Neural progenitor cell (in vitro differentiated cells): ENCODE results near the gene RASGRF2. TPM values are rescaled to one million over a fixed set of nuclear protein-coding genes. Genes with fewer than 3 reads are reported as not detected.

Source experiments
- DNase-seq: peaks from one replicate; pipeline ENCODE4 v3.0.0-alpha.2; 2016; ENCODE audit warnings: low spot score
- H2AFZ ChIP-seq: fragments of 200-600 bp; sonication (generic); replicated peaks from 2 replicates; pipeline ENCODE4 v1.6.1; 2016; ENCODE audit warnings: antibody characterized with exemption
- H3F3A ChIP-seq: fragments of 200-600 bp; sonication (generic); 2 replicates; pipeline ENCODE4 v1.6.1; 2016; ENCODE audit warnings: antibody characterized with exemption, low read depth
- H3K27ac ChIP-seq: fragments of 200-600 bp; sonication (generic); 2 replicates; pipeline ENCODE4 v1.5.1; 2016; ENCODE audit warnings: mild to moderate bottlenecking
- H3K27me3 ChIP-seq: fragments of 200-600 bp; sonication (generic); 2 replicates; pipeline ENCODE4 v1.6.1; 2016; ENCODE audit warnings: mild to moderate bottlenecking, moderate library complexity
- H3K36me3 ChIP-seq: fragments of 200-600 bp; sonication (generic); 2 replicates; pipeline ENCODE4 v1.5.1; 2016
- H3K4me1 ChIP-seq: fragments of 200-600 bp; sonication (generic); 2 replicates; pipeline ENCODE4 v1.6.1; 2016; ENCODE audit warnings: mixed run types
- H3K4me2 ChIP-seq: fragments of 200-600 bp; sonication (generic); 2 replicates; pipeline ENCODE4 v1.6.1; 2016
- H3K4me3 ChIP-seq: fragments of 200-600 bp; sonication (generic); 2 replicates; pipeline ENCODE4 v1.5.1; 2016
- H3K79me2 ChIP-seq: fragments of 200-600 bp; sonication (generic); 2 replicates; pipeline ENCODE4 v1.6.1; 2016; ENCODE audit warnings: low read depth
- H3K9ac ChIP-seq: fragments of 200-600 bp; sonication (generic); 2 replicates; pipeline ENCODE4 v1.6.1; 2016
- H3K9me3 ChIP-seq: fragments of 200-600 bp; sonication (generic); 2 replicates; pipeline ENCODE4 v1.5.1; 2016; ENCODE audit warnings: low read depth
- H4K20me1 ChIP-seq: fragments of 200-600 bp; sonication (generic); 2 replicates; pipeline ENCODE4 v1.6.1; 2016; ENCODE audit warnings: low read depth
- H3K27ac Mint-ChIP-seq: 3 replicates; pipeline ENCODE4 v1.8.0; 2021; ENCODE audit warnings: mixed read lengths
- H3K27me3 Mint-ChIP-seq: 2 replicates; pipeline ENCODE4 v1.8.0; 2022; ENCODE audit warnings: low read depth, mild to moderate bottlenecking, inconsistent platforms, moderate library complexity, mixed read lengths; ENCODE audit not compliant: insufficient read depth
- H3K36me3 Mint-ChIP-seq: 3 replicates; pipeline ENCODE4 v1.8.0; 2021; ENCODE audit warnings: mixed read lengths
- H3K4me1 Mint-ChIP-seq: 3 replicates; pipeline ENCODE4 v1.8.0; 2021; ENCODE audit warnings: mixed read lengths
- H3K4me3 Mint-ChIP-seq: 3 replicates; pipeline ENCODE4 v1.8.0; 2021; ENCODE audit warnings: mild to moderate bottlenecking, moderate library complexity, mixed read lengths
- H3K9me3 Mint-ChIP-seq: 3 replicates; pipeline ENCODE4 v1.8.0; 2020; ENCODE audit warnings: mixed read lengths
- CTCF ChIP-seq: fragments of 200-600 bp; sonication (generic); IDR thresholded peaks from 2 replicates; pipeline ENCODE4 v1.5.1; 2017; ENCODE audit warnings: antibody characterized with exemption, mild to moderate bottlenecking
- EZH2 ChIP-seq: fragments of 200-600 bp; sonication (generic); IDR thresholded peaks from 2 replicates; pipeline ENCODE4 v1.6.1; 2017; ENCODE audit warnings: antibody characterized with exemption, mild to moderate bottlenecking, moderate library complexity
- EZH2phosphoT487 ChIP-seq: fragments of 200-600 bp; sonication (generic); IDR thresholded peaks from 2 replicates; pipeline ENCODE4 v1.6.1; 2017; ENCODE audit warnings: antibody characterized with exemption
- total RNA-seq: library from RNA; depleted of rRNA; stranded (reverse); fragments of >200 nt; gene quantifications from 2 replicates; pipeline ENCODE4 v1.2.3, GENCODE V29; 2015; ENCODE audit warnings: low replicate concordance

RASGRF2 gene
- total RNA-seq, 1 donor from 2014 or later = 0.15 TPM

- Histone ChIP-seq H3K79me2 (no peaks in the 10 kb centered on the region), H3F3A (no peaks in the 10 kb centered on the region), H3K4me2 (no peak overlapping the region), H3K27me3 (no peaks in the 10 kb centered on the region), H3K4me1 (no peaks in the 10 kb centered on the region), H3K27ac (no peak overlapping the region), H4K20me1 (no peaks in the 10 kb centered on the region), H3K9ac (no peak overlapping the region), H3K36me3 (no peaks in the 10 kb centered on the region), H2AFZ (no peak overlapping the region), H3K9me3 (no peaks in the 10 kb centered on the region), H3K4me3 (no peak overlapping the region)
- TF ChIP-seq EZH2 (no peak), CTCF (no peak), EZH2phosphoT487 (no peak)
- no peak for DNase-seq
- no peaks in the 10 kb centered on the region for H3K4me1 Mint-ChIP-seq
- H3K27ac Mint-ChIP-seq = no peak overlapping the region
- no peak overlapping the region for H3K4me3 Mint-ChIP-seq
- H3K27me3 Mint-ChIP-seq = no peaks in the 10 kb centered on the region
- no peaks in the 10 kb centered on the region for H3K9me3 Mint-ChIP-seq
- H3K36me3 Mint-ChIP-seq = no peaks in the 10 kb centered on the region
Observed at GRCh38 chr5:81115261-81115660, 155.1 kb downstream of the RASGRF2 start.

GRCh38 chr5:81117566-81117965, 157.4 kb downstream of the RASGRF2 start:
- Histone ChIP-seq H4K20me1 (no peaks in the 10 kb centered on the region), H3K4me3 (no peak overlapping the region), H3K9ac (no peak overlapping the region), H3K4me2 (no peak overlapping the region), H3K27me3 (no peaks in the 10 kb centered on the region), H3K27ac (no peak overlapping the region), H3F3A (no peaks in the 10 kb centered on the region), H2AFZ (no peak overlapping the region), H3K4me1 (peaks cover 7% of the 10 kb centered on the region), H3K79me2 (no peaks in the 10 kb centered on the region), H3K9me3 (no peaks in the 10 kb centered on the region), H3K36me3 (no peaks in the 10 kb centered on the region)
- no peaks in the 10 kb centered on the region for H3K9me3 Mint-ChIP-seq
- no peak for TF ChIP-seq CTCF
- TF ChIP-seq EZH2 = no peak
- TF ChIP-seq EZH2phosphoT487 = no peak
- peaks cover 2% of the 10 kb centered on the region for H3K4me1 Mint-ChIP-seq
- H3K4me3 Mint-ChIP-seq = no peak overlapping the region
- no peak for DNase-seq
- no peaks in the 10 kb centered on the region for H3K36me3 Mint-ChIP-seq
- H3K27ac Mint-ChIP-seq = no peak overlapping the region
- no peaks in the 10 kb centered on the region for H3K27me3 Mint-ChIP-seq

- H3K27me3 ChIP-seq = no peaks in the 10 kb centered on the region
- no peaks in the 10 kb centered on the region for H3K36me3 ChIP-seq
- Mint-ChIP-seq H3K4me1 (peaks cover 2% of the 10 kb centered on the region), H3K36me3 (no peaks in the 10 kb centered on the region), H3K27ac (no peak overlapping the region), H3K9me3 (no peaks in the 10 kb centered on the region), H3K27me3 (no peaks in the 10 kb centered on the region), H3K4me3 (no peak overlapping the region)
- no peak overlapping the region for H3K4me2 ChIP-seq
- H3K9me3 ChIP-seq = no peaks in the 10 kb centered on the region
- no peaks in the 10 kb centered on the region for H3F3A ChIP-seq
- no peaks in the 10 kb centered on the region for H4K20me1 ChIP-seq
- H3K79me2 ChIP-seq = no peaks in the 10 kb centered on the region
- DNase-seq = no peak
- no peak overlapping the region for H2AFZ ChIP-seq
- H3K4me3 ChIP-seq = no peak overlapping the region
- H3K27ac ChIP-seq = no peak overlapping the region
- H3K9ac ChIP-seq = no peak overlapping the region
- TF ChIP-seq CTCF (no peak), EZH2phosphoT487 (no peak), EZH2 (no peak)
- peaks cover 7% of the 10 kb centered on the region for H3K4me1 ChIP-seq
Observed at GRCh38 chr5:81121273-81121672, 161.1 kb downstream of the RASGRF2 start.
